Activated CD8-positive, alpha-beta memory T cell treated with anti-CD3 and anti-CD28 coated beads, Interleukin-2, amount 50 U/mL, for 1 hour (primary cell): ENCODE measurements around the gene CCDC57.
A peak's percentile ranks its signal among the peaks of the same experiment; 100 is the strongest.

ENCODE experiments used
- DNase-seq: peaks from one replicate; pipeline ENCODE4 v3.0.0-alpha.2; 2020; ENCODE audit errors: extremely low read depth

Gene CCDC57

DNA sequence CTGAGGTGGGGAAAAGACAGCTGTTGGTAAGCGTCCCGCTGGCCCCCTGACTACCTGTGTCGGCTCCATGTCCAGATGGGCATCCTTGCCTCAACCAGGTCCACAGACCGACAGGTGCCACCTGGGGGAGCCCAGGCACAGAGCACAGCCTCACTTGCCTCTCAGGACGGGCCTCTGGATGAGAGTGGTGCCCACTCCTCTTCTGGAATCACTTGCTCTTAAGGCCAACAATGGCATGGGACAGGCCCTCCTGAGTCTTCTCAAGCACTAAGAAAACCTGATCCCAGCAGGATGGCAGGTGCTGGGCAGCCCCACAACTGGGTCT, 33.4 kb upstream of the CCDC57 start:
- DNase-seq = no peak

DNA sequence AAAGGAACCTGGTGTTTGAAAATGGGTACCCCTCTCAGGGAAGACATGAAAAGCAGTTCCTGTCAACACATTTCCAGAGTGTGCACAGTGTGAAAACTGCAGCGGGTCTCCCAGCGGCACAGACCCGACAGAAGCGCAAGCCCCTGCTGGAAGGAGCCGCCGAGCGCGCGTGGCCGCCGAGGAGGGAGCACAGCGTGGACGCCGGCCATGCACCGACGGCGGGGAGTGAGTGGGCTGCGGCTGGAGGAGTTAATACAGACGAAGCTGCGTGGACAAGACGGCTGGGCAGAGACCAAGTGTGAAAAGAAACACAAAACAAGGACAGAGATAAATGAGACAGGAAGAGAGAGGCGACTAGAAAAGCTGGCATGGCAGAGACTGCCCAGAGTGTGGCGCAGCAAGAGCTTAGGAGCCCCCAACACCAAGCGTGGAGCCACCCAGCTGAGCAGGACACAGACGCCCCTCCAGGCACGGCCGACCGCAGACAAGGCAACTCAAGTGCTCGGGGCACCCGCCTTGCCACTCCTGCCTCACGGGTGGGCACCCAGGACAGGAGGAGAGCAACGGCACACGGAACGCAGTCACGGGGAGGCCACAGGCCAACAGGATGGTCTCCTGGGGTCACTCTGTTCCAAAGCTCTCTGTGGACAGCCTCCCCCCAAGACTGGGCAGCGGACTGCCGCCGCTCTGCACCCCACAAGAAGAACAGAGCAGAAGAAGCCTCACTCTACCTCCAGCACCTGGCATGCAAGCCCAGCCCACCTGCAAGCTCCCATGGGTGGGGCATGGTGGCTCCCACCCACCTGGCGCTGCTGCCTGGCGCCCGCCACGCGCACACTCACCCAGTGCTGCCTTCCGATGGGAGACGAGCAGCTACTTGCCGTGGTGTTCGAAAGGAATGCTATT, 32.7 kb upstream of the CCDC57 start:
- no peak for DNase-seq

DNA sequence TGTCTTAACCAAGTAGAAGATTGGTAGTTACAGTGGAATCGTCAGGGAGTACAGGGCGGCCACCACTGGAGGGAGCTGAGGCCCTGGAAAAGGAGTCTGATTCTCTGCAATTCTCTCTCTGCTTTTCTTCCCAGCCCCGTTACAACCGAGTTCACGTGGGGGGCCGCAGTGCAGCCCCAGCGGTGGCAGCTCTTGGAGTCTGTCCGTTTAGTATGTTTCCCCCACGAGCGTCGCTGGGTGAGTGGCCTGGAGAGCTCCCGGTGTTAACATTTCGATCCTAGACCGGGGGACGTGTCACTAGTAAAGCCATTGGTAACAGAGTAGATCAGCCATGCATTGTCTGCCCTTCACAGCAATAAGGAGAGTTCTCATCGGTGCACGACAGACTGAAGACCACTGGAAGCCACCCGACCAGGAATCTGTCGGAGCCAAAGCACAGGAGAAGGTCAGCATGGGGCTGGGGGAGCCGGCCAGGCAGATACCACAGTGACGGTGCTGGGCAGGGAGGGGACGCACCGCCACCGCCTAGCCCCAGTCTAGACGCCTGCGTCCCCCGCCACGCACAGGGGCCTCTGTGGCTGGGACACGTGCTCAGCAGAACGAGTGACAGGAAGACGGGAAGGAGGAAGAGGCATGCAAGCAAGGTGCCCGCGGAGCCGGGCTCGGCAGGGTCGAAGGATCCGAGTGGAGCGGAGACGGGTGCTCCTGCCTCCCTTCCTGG, 31.9 kb upstream of the CCDC57 start:
- DNase-seq = no peak

DNA sequence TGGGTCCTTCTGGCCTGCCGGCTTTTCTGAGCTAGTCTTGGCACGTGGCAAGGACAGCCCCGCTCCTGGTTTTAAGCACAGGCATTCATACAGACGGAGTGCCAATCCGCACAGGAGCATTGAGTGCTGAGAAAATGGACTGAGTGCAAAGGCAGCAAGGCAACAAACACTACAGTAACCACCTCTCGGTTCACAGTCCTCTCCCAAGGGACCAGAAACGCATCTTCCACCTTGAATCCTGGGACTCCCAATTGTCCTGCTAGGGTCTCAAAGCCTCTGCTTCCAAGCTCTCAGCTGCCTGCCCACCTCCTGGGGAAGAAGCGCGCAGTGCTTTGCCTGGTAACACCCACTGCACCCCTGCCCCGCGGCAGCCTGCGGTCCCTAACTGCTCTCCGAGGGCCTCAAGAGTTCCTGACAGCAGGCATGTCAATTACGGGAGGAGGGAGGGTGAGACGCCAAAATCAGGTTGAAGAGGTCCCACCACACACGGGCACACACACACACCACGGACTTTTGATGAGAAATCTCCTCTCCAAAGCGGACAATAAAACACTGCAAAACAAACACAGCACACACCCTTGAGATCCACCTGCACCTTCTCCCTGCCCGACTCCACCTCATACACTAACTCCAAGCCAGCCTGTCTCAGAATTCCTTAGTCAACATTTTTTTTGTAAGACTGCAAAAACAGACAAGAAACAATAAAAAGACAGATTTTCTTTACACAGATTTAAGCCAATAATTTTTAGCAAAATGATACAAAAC, 31.2 kb upstream of the CCDC57 start:
- DNase-seq = no peak

DNA sequence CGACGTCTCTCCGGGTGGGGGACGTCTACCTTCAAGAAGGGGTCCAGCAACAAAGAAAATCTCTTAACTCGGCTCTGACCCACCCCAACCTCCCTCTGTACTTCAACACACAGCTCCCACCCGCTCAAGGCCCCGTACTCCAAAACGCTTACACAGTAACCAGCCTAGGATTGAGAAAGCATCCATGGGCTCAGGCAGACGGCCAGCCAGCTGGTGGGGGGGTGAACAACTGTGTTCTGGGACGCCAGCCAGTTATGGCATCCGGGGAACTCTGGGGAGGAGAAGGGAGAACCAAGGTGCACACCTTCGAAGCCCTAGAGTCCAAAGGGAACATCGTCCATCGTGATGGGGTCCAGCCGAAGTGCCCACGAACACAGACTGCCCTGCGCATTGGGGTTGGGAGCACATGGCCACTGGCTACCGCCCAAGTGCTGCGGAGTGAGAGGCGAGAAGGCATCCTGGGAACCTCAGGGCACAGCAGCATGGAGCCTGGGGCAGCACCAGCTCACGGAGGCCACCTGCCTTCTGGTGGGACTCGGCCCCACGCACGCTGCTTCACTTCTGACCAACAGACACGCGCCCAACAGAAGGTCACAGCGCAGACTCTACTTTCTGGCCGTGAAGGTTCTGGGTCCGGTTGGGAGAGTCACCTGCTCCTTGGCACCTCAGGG, 30.5 kb upstream of the CCDC57 start:
- DNase-seq = no peak

DNA sequence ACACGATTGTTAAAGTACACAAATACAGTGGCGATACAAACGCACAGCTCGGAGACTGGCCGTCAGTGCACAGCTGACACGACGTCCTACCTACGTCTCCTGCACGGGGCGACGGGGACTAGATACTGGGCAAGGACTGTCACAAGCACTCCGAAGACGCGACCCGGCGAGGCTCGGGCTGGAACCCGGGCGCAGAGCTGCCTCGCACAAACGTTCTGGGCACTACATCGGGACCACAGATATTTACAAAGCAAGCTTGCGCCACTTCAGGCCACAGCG, 30.0 kb upstream of the CCDC57 start:
- no peak for DNase-seq

DNA sequence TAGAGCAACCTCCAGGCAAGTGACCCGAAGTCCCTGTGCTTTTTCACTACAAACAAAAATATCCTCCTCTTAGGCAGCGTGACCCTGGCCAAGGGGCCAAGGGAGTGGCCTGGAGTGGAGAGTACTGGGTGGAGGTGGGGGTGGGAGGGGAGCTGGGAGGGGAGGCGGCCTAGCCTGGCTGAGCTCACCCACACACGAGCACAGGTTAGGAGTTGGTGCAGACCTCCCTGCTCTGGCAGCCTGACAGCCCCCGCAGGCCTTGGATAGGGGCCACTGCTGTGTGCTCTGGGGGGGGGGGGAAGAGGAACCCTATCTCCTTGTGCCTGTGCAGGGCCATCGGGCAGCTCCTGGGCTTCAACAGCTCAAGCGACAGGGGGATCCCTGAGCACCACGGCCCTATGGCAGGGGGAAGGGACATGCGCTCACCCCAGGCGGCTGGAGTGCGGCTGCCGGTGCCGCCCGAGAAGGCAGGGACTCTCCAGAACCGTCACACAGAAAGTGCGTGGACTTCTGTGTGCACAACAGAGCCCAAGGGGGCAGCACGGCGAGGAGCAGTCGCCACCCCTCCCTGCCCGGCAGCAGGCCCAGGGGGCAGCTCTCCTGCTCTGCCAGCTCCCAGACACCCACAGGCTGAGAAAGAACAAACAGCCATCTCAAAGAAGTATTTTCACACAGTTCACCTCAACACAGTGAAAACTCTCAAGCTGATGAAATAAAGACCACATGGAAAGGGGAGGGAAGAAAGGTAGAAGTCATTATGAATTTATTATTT, 29.5 kb upstream of the CCDC57 start:
- DNase-seq = no peak

DNA sequence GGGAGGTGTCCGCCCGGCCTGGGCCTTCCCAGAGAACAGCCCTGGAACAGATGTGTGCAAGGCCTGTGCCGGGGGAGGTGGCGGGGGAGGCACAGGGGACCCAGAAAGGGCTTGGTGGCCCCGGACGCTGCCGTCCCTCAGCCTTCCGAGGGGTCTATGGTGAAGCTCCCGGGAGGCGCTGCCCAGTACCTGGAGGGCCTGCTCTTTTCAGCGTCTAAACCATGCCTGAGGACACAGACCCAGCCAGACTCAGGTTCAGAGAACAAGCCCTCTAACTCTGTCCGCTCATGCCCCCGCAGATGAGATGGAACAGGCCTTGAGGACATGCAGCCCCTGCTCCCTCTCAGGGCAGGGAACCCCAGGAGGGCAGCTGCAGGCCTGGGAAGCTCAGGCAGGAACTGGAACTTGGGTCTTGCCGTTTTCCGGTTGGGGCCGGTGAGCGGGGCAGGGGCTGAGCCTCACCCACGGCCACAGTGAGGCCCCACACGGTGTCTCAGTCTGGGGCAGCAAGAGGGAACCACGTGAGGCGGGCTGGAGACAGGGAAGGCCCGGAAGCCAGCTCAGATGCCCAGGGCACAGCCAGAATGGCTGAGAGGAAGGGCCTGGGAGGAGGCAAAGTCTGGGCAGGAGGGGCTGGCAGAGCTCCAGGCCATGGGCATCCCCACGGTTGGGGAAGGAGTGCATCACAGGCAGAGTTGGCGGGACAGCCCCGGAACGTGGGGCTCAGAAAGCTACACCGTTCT, 28.7 kb upstream of the CCDC57 start:
- DNase-seq = no peak

DNA sequence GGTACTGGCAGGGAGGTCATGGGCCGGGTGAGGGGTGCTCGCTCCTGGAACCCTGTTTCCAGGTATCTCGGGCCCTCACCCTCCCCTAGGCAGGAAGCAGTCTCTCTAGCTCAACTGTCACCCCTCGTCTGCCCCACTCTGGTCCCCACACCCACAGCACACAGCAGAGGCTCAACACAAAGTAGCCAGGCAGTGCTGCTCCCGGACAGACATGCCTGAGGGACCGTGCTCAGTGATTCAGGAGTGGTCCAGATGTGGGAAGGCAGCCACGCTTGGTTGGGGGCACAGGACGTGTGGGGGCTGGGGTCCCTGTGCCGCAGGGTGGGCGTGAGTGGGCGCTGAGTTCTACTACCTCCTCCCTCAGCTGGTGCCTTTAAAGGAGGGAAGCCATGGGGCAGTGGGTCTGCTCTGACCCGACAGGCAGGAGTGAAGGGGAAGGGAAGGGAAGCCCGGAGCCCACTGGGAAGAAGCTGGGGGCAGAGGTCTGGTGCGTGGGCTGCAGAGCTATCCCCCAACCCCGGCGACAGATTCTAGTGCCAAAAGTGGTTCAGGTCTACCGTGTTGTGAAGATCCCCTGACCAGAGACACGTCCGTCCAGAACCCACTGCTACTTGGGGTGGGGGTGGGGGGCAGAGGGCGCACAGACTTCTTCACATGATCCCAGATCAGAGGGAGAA, 28.0 kb upstream of the CCDC57 start:
- DNase-seq = no peak

DNA sequence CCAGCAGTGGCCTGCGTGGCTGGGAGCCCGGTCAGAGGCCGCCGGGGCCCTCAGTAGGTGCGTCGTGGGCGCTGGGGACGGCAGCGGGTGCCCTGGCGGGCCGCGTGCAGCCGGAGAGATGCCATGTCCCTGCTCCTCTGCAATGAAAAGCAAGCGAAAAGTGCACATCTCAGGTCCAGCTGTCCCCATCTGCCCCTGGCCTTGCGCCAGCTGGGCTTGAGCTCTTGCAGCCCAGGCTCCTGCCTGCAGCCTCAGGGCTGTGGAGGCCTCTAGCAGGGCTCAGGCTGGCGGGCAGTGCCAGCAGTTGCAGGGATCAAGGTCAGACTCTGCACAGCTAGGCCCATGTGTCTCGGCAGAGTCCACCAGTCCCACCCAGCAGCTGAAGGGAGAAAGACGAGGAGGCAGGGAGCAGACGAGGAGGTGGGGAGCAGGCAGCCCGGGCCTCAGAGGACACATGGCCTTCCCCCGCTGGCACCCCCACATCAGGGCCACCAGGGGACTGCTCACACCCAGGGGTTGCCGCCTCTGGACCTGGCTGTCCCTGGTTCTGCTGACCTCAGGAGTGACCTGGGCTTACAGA, 27.4 kb upstream of the CCDC57 start:
- DNase-seq = no peak

DNA sequence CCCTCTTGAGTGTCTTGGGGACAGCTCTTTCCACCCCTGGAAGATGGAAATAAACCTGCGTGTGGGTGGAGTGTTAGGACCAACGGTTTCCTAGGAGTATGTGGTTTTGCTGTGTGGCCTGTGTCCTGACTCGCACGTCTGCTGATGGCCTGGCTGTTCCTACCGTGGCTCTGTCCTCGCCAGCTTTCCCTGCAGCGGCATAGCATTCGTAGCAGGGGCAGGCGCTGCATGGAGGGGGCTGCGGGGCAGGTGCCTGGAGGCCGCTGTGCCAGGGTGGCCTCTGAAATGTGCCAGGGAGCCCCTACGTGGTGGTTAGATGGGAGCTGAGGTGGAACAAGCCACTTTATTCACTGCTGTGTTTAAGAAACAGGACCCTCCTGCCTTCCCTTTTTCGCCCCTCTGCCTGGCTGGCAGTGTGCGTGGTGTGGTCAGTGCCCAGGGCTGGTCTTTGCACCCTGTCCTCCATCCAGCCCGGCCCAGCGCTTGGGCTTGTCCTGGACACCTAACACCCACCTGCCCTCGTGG, 26.8 kb upstream of the CCDC57 start:
- DNase-seq = no peak

DNA sequence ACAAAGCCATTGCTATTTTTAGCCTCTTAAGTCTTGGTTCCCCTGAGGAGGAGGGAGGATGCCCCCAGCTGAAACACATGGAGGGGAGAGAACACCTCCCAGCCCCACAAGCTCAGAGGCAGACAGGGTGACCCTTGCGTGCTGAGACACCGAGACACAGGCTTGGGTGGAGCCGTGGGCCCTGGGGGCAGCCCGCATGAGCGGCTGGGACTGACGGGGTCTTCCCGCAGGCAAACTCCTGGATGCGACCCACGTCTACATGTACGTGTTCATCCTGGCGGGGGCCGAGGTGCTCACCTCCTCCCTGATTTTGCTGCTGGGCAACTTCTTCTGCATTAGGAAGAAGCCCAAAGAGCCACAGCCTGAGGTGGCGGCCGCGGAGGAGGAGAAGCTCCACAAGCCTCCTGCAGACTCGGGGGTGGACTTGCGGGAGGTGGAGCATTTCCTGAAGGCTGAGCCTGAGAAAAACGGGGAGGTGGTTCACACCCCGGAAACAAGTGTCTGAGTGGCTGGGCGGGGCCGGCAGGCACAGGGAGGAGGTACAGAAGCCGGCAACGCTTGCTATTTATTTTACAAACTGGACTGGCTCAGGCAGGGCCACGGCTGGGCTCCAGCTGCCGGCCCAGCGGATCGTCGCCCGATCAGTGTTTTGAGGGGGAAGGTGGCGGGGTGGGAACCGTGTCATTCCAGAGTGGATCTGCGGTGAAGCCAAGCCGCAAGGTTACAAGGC, 26.0 kb upstream of the CCDC57 start:
- peak; percentile 52 for DNase-seq

DNA sequence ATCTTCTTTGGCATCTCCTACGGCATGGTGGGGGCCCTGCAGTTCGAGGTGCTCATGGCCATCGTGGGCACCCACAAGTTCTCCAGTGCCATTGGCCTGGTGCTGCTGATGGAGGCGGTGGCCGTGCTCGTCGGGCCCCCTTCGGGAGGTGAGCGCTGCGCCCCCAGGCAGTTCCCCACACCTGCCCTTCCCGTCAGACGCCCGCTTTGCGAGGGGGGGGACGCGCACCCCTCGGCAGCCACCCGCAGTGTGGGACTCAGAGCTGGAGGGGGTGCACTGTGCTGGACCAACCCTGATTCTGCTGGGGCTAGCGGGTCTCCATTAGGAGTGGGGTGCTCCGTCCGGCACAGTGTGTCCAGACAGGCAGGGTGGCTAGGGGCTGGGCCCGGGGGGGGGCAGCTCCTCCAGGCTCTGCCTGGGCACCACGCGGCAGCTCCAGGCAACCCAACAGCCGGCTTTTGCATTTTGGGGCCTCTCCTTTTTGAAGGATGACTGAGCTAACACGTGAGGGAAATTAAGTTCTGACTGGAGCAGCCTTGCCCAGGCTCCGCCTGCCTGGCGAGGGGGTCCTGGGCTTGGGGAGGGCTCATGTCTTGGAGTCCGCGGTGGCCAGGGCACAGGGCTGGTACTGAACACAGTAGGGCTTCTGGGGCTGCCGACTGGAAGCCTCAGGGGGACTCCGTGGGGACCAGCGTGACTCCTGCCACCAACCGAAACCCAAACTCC, 25.3 kb upstream of the CCDC57 start:
- DNase-seq = no peak

DNA sequence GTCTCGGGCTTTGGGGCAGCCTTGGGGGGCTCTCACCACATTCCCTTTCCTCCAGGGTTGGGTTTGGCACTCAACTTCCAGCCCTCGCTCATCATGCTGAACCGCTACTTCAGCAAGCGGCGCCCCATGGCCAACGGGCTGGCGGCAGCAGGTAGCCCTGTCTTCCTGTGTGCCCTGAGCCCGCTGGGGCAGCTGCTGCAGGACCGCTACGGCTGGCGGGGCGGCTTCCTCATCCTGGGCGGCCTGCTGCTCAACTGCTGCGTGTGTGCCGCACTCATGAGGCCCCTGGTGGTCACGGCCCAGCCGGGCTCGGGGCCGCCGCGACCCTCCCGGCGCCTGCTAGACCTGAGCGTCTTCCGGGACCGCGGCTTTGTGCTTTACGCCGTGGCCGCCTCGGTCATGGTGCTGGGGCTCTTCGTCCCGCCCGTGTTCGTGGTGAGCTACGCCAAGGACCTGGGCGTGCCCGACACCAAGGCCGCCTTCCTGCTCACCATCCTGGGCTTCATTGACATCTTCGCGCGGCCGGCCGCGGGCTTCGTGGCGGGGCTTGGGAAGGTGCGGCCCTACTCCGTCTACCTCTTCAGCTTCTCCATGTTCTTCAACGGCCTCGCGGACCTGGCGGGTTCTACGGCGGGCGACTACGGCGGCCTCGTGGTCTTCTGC, 24.6 kb upstream of the CCDC57 start:
- no peak for DNase-seq

DNA sequence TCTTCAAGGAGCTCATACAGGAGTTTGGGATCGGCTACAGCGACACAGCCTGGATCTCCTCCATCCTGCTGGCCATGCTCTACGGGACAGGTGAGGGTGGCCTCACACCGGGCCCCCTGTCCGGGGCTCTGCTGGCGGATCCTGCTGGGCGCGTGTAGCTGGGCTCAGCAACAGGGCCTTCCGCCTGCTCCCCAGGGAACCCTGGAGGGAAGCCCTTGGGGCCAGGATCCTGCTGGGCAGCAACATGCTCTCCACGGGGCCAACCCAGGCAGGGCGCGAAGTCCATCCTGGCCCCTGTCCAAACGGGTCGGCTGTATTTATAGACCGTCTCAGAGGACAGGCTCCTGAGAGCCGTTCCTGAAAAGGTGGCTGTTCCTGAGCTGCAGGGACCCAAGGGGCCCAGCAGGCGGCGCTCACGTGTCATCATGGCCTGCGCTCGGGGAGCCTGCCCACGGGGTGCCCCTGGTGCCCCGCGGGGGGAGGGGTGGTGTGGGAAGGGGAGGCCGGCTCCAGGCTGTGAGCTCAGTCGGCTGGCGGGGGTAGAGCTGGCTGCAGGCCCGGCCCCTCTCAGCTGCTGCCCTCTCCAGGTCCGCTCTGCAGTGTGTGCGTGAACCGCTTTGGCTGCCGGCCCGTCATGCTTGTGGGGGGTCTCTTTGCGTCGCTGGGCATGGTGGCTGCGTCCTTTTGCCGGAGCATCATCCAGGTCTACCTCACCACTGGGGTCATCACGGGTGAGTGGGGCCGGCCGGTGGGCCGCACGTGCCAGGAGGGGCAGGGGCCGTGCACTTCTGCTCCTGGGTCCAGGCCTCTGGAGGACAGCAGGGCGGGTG, 23.7 kb upstream of the CCDC57 start:
- DNase-seq = no peak

DNA sequence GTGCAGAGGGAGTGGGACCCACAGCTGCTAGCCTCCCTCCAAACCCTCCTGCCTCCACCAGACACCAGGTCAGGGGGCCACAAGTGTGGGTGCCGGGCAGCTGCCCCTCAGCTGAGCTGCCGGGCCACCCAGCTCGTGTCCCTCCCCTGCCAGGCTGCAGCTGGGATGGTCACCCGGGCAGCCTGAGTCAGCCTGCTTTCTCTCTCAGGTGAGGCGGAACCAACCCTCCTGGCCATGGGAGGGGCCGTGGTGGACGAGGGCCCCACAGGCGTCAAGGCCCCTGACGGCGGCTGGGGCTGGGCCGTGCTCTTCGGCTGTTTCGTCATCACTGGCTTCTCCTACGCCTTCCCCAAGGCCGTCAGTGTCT, 23.1 kb upstream of the CCDC57 start:
- DNase-seq = no peak
